OCI-LY7 (cell line): ENCODE measurements around the gene FAM227B. TPM values are rescaled to one million over a fixed set of nuclear protein-coding genes. Genes with fewer than 3 reads are reported as not detected.

Source experiments
- BruUV-seq: library from RNA; stranded (reverse); fragments of 400-500 nt; replicated peaks from 2 replicates; lab custom pipeline; 2021; lab: Mats Ljungman, UMichigan
- CTCF ChIA-PET: fragments of 300-600 bp; sonication (Branson Sonifier 250); formaldehyde crosslinking; loops from one replicate; lab custom pipeline; 2022; ENCODE audit warnings: antibody characterized with exemption; ENCODE audit not compliant: unreplicated experiment; lab: Charles Lee
- POLR2A ChIA-PET: fragments of 300-600 bp; sonication (Branson Sonifier 250); formaldehyde crosslinking; loops from one replicate; lab custom pipeline; 2022; ENCODE audit warnings: antibody characterized with exemption; lab: Charles Lee
- DNase-seq: peaks from one replicate; pipeline ENCODE4 v3.0.0-alpha.2; 2015; ENCODE audit warnings: low spot score
- H2AFZ ChIP-seq: fragments of 200-600 bp; sonication (generic), shearing (Covaris generic); 2 replicates; pipeline ENCODE4 v1.6.1; 2014; ENCODE audit warnings: mild to moderate bottlenecking, antibody characterized with exemption, low read length, moderate library complexity
- H3K27ac ChIP-seq: fragments of 200-600 bp; sonication (generic); 2 replicates; pipeline ENCODE4 v1.5.1; 2014; ENCODE audit warnings: mixed run types, low read depth, mild to moderate bottlenecking, moderate library complexity, low read length, inconsistent platforms; ENCODE audit not compliant: poor library complexity, severe bottlenecking
- H3K36me3 ChIP-seq: fragments of 200-600 bp; sonication (generic); 2 replicates; pipeline ENCODE4 v1.6.1; 2014; ENCODE audit warnings: mild to moderate bottlenecking, antibody characterized with exemption, low read length, moderate library complexity, mixed read lengths; ENCODE audit not compliant: insufficient read depth
- H3K4me1 ChIP-seq: fragments of 200-600 bp; sonication (generic); 2 replicates; pipeline ENCODE4 v1.5.1; 2014; ENCODE audit warnings: mild to moderate bottlenecking, low read length; ENCODE audit not compliant: insufficient read depth, poor library complexity, severe bottlenecking
- H3K4me2 ChIP-seq: fragments of 200-600 bp; sonication (generic); 2 replicates; pipeline ENCODE4 v1.6.1; 2014; ENCODE audit warnings: mild to moderate bottlenecking, low read length
- H3K4me3 ChIP-seq: fragments of 200-600 bp; sonication (generic); 2 replicates; pipeline ENCODE4 v1.5.1; 2014; ENCODE audit warnings: mild to moderate bottlenecking, low read depth, low read length; ENCODE audit not compliant: poor library complexity, severe bottlenecking
- H3K79me2 ChIP-seq: fragments of 200-600 bp; sonication (generic); 2 replicates; pipeline ENCODE4 v1.6.1; 2016; ENCODE audit warnings: low read depth, mild to moderate bottlenecking, low read length, moderate library complexity, mixed read lengths; ENCODE audit not compliant: insufficient read depth
- H3K9me2 ChIP-seq: fragments of 200-600 bp; sonication (generic); 2 replicates; pipeline ENCODE4 v1.6.1; 2016; ENCODE audit warnings: mild to moderate bottlenecking, low read length, mixed read lengths; ENCODE audit not compliant: insufficient read depth
- H3K9me3 ChIP-seq: fragments of 200-600 bp; sonication (generic); 2 replicates; pipeline ENCODE4 v1.6.1; 2014; ENCODE audit warnings: mild to moderate bottlenecking, mixed run types, low read length, mixed read lengths
- H4K20me1 ChIP-seq: fragments of 200-600 bp; sonication (generic); 2 replicates; pipeline ENCODE4 v1.6.1; 2014; ENCODE audit warnings: mild to moderate bottlenecking, antibody characterized with exemption, low read length, moderate library complexity, mixed read lengths; ENCODE audit not compliant: insufficient read depth
- EZH2phosphoT487 ChIP-seq: fragments of 200-600 bp; sonication (generic); IDR thresholded peaks from 2 replicates; pipeline ENCODE4 v1.6.1; 2018; ENCODE audit warnings: low read depth, borderline replicate concordance, mild to moderate bottlenecking, mixed run types, antibody characterized with exemption, low read length, moderate library complexity, mixed read lengths
- intact Hi-C: fragments of 100-400 bp; cut with micrococcal nuclease; formaldehyde crosslinking; loops from one replicate; pipeline ENCODE4 v1.10.0; 2022; ENCODE audit not compliant: unreplicated experiment
- total RNA-seq, 2 experiments: library from RNA; depleted of rRNA in 1 of 2; stranded (reverse); fragments of >200 nt in 1 of 2; shearing (Covaris generic) in 1 of 2; gene quantifications; 2 replicates each; pipeline ENCODE4 v1.2.3, GENCODE V29; 2014 to 2022
- TF ChIP-seq, protein P1 (sequence below): fragments of 200-600 bp; sonication (generic); conservative IDR thresholded peaks from 2 replicates; pipeline ENCODE4 v1.5.1; 2014; ENCODE audit warnings: mild to moderate bottlenecking, antibody characterized with exemption, low read length, moderate library complexity, mixed read lengths

The FAM227B gene
- total RNA-seq, 2 experiments from 2014 or later = 2.9 to 6.2 TPM

DNA sequence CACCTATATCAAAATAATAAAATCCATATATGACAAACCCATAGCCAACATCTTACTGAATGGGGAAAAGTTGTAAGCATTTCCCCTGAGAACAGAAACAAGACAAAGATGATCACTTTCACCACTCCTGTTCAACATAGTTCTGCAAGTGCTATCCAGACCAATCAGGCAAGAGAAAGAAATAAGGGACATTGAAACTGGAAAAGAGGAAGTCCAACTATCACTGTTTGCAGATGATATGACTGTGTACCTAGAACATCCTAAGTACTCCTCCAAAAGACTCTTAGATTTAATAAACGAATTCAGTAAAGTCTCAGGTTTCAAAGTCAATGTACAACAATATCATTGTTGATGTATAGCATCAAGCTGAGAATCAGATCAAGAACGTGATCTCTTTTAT is 233.1 kb downstream of the FAM227B start:
- Histone ChIP-seq H3K36me3 (no peaks in the 10 kb centered on the region), H3K9me3 (no peaks in the 10 kb centered on the region), H3K4me3 (no peak overlapping the region), H3K4me1 (peaks cover 14% of the 10 kb centered on the region), H3K79me2 (no peaks in the 10 kb centered on the region), H2AFZ (no peak overlapping the region), H3K9me2 (no peaks in the 10 kb centered on the region), H3K27ac (no peak overlapping the region), H4K20me1 (no peaks in the 10 kb centered on the region), H3K4me2 (no peak overlapping the region)
- ChIA-PET POLR2A (no interaction called here), CTCF (no interaction called here)
- no peak for DNase-seq
- TF ChIP-seq EZH2phosphoT487 = no peak
- TF ChIP-seq, protein P1, sequence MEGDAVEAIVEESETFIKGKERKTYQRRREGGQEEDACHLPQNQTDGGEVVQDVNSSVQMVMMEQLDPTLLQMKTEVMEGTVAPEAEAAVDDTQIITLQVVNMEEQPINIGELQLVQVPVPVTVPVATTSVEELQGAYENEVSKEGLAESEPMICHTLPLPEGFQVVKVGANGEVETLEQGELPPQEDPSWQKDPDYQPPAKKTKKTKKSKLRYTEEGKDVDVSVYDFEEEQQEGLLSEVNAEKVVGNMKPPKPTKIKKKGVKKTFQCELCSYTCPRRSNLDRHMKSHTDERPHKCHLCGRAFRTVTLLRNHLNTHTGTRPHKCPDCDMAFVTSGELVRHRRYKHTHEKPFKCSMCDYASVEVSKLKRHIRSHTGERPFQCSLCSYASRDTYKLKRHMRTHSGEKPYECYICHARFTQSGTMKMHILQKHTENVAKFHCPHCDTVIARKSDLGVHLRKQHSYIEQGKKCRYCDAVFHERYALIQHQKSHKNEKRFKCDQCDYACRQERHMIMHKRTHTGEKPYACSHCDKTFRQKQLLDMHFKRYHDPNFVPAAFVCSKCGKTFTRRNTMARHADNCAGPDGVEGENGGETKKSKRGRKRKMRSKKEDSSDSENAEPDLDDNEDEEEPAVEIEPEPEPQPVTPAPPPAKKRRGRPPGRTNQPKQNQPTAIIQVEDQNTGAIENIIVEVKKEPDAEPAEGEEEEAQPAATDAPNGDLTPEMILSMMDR = no peak
- BruUV-seq = no TSS peak
- intact Hi-C loops = no loop called here

DNA sequence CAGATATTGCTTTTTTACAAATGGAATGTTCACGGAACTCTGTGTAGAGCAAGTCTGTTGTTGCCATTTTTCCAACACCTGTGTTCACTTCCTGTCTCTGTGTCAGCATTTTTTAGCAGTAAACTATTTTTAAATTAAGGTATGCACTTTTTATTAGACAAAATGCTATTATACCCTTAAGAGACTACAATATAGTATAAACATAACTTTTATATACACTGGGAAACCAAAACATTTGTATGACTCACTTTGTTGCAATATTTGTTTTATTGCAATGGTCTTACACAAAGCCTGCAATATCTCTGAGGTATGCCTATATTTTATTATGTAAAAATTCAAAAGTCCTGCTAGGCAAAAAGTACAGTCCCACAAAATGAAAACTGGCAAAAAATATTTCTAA is 237.4 kb downstream of the FAM227B start:
- no TSS peak for BruUV-seq
- Histone ChIP-seq H3K9me2 (no peaks in the 10 kb centered on the region), H3K9me3 (no peaks in the 10 kb centered on the region), H4K20me1 (no peaks in the 10 kb centered on the region), H2AFZ (peak overlapping the region; percentile 94), H3K4me3 (no peak overlapping the region), H3K4me2 (peak overlapping the region; percentile 30), H3K79me2 (no peaks in the 10 kb centered on the region), H3K4me1 (peaks cover 16% of the 10 kb centered on the region), H3K27ac (no peak overlapping the region), H3K36me3 (no peaks in the 10 kb centered on the region)
- TF ChIP-seq, protein P1 = no peak
- no peak for TF ChIP-seq EZH2phosphoT487
- peak; percentile 29 for DNase-seq
- intact Hi-C loops = no loop called here
- ChIA-PET CTCF (no interaction called here), POLR2A (no interaction called here)

DNA sequence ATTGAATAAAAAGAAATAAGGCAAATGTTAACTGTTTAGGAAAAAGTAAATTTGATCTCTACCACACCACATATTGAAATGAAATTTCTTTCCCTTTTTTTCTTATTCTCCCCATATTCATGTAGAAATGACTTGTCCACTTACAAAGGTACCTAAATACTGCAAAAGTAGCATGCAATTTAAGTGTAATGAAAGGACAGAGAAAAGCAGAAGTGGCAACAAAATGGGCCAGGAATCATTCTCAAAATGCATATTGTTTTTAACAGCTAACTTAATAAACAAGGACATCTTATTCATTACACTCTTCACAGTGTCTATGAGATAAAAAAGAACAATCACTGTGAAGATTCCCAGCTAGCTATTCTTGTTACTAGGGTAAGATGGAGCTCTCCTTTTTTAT is 238.2 kb downstream of the FAM227B start:
- BruUV-seq = no TSS peak
- CTCF ChIA-PET = no interaction called here
- no peaks in the 10 kb centered on the region for H3K79me2 ChIP-seq

More for the DNA sequence above, 238.2 kb downstream of the FAM227B start:
- H3K4me1 ChIP-seq = peaks cover 16% of the 10 kb centered on the region
- H3K4me2 ChIP-seq = peak overlapping the region; percentile 30; the same call in 1 of the 2 replicates
- peak overlapping the region; percentile 94 for H2AFZ ChIP-seq
- POLR2A ChIA-PET = no interaction called here
- intact Hi-C loops = no loop called here
- DNase-seq = no peak
- no peaks in the 10 kb centered on the region for H3K9me2 ChIP-seq
- H3K9me3 ChIP-seq = no peaks in the 10 kb centered on the region
- no peak overlapping the region for H3K27ac ChIP-seq
- TF ChIP-seq, protein P1 = no peak
- no peak for TF ChIP-seq EZH2phosphoT487
- H4K20me1 ChIP-seq = no peaks in the 10 kb centered on the region
- H3K36me3 ChIP-seq = no peaks in the 10 kb centered on the region
- H3K4me3 ChIP-seq = no peak overlapping the region
